ENCODE measurements around the gene RAB11FIP3. TPM values are rescaled to one million over a fixed set of nuclear protein-coding genes. Genes with fewer than 3 reads are reported as not detected.

The RAB11FIP3 gene
- total RNA-seq, 2 donors from 2014 or later: 19.9 to 43.8 TPM

- Histone ChIP-seq H3K36me3 (no peaks in the 10 kb centered on the region), H3K27ac (peak overlapping the region; percentile 81 to 88), H3K27me3 (no peaks in the 10 kb centered on the region), H3K9me3 (no peaks in the 10 kb centered on the region), H3K4me3 (peak overlapping the region; percentile 60 to 71), H3K4me1 (peaks cover 0 to 23% of the 10 kb centered on the region in 2 donors)
- peak; percentile 77 for DNase-seq (ENCODE audit: low spot score)
- peak; percentile 21 to 63 for TF ChIP-seq CTCF (IDR thresholded peaks at IDR 0.05)
Measured at GRCh38 chr16:397736-398332, 27.6 kb upstream of the RAB11FIP3 start.

GRCh38 chr16:398561-399339 lies 26.7 kb upstream of the RAB11FIP3 start:
- no peak overlapping the region for H3K4me3 ChIP-seq
- no peaks in the 10 kb centered on the region for H3K27me3 ChIP-seq
- no peaks in the 10 kb centered on the region for H3K36me3 ChIP-seq
- H3K4me1 ChIP-seq: peaks cover 0 to 23% of the 10 kb centered on the region in 2 donors
- DNase-seq (ENCODE audit: low spot score): no peak
- no peaks in the 10 kb centered on the region for H3K9me3 ChIP-seq
- peak overlapping the region; percentile 81 to 88 for H3K27ac ChIP-seq
- TF ChIP-seq CTCF (IDR thresholded peaks at IDR 0.05): no peak

- DNase-seq (ENCODE audit: low spot score): no peak
- Histone ChIP-seq H3K4me3 (no peak overlapping the region), H3K4me1 (peaks cover 0 to 23% of the 10 kb centered on the region in 2 donors), H3K27ac (no peak overlapping the region), H3K27me3 (no peaks in the 10 kb centered on the region), H3K36me3 (no peaks in the 10 kb centered on the region), H3K9me3 (no peaks in the 10 kb centered on the region)
- TF ChIP-seq CTCF (IDR thresholded peaks at IDR 0.05): no peak
Measured at GRCh38 chr16:399340-400019, 26.0 kb upstream of the RAB11FIP3 start.

- peak overlapping the region in 1 of 2 donors; percentile 95 for H3K27ac ChIP-seq
Measured at GRCh38 chr16:400061-400591, 25.3 kb upstream of the RAB11FIP3 start.

More at GRCh38 chr16:400061-400591, 25.3 kb upstream of the RAB11FIP3 start:
- H3K9me3 ChIP-seq: no peaks in the 10 kb centered on the region
- TF ChIP-seq CTCF (IDR thresholded peaks at IDR 0.05): no peak
- no peak for DNase-seq (ENCODE audit: low spot score)
- peaks cover 0 to 23% of the 10 kb centered on the region in 2 donors for H3K4me1 ChIP-seq
- no peaks in the 10 kb centered on the region for H3K27me3 ChIP-seq
- no peaks in the 10 kb centered on the region for H3K36me3 ChIP-seq
- H3K4me3 ChIP-seq: peak overlapping the region in 1 of 2 donors; percentile 77

Measured in right atrium auricular region (tissue), 2 donors.